K562 (cell line): ENCODE data around the gene AQP2. TPM values are rescaled to one million over a fixed set of nuclear protein-coding genes. Genes with fewer than 3 reads are reported as not detected.

Experiments
- ATF2 ChIP-seq: sonication (generic); formaldehyde crosslinking; IDR thresholded peaks from 2 replicates; pipeline ENCODE4 v1.8.1; 2022; ENCODE audit warnings: missing genetic modification reagents
- BHLHE40 ChIP-seq: IDR thresholded peaks from 2 replicates; pipeline ENCODE4 v1.6.1; 2011; ENCODE audit warnings: low read length, improper control_type of control experiment
- E2F3 ChIP-seq: fragments of 250-450 bp; sonication (Bioruptor Pico); IDR thresholded peaks from 2 replicates; pipeline ENCODE4 v1.4.0; 2020; ENCODE audit warnings: mild to moderate bottlenecking
- ELK1 ChIP-seq: sonication (generic); formaldehyde crosslinking; IDR thresholded peaks from 2 replicates; pipeline ENCODE4 v1.8.1; 2022; ENCODE audit warnings: missing genetic modification reagents
- GABPB1 ChIP-seq: sonication (generic); formaldehyde crosslinking; IDR thresholded peaks from 2 replicates; pipeline ENCODE4 v1.8.0; 2022; ENCODE audit warnings: mild to moderate bottlenecking, missing genetic modification reagents
- GATAD2A ChIP-seq: fragments of 450-650 bp; IDR thresholded peaks from 2 replicates; pipeline ENCODE4 v1.6.1; 2017
- LARP7 ChIP-seq: fragments of 450-650 bp; IDR thresholded peaks from 2 replicates; pipeline ENCODE4 v1.6.1; 2016
- MAFK ChIP-seq: IDR thresholded peaks from 2 replicates; pipeline ENCODE4 v1.6.1; 2011; ENCODE audit warnings: low read length, improper control_type of control experiment
- MIER1 ChIP-seq: fragments of 450-650 bp; IDR thresholded peaks from 2 replicates; pipeline ENCODE4 v1.6.1; 2016; ENCODE audit warnings: antibody characterized with exemption, mild to moderate bottlenecking, low read depth
- NCOA6 ChIP-seq: fragments of 450-650 bp; IDR thresholded peaks from 2 replicates; pipeline ENCODE4 v1.6.1; 2017; ENCODE audit warnings: mild to moderate bottlenecking
- NFE2 ChIP-seq: IDR thresholded peaks from 2 replicates; pipeline ENCODE4 v1.6.1; 2014; ENCODE audit warnings: antibody characterized with exemption, low read depth
- NFXL1 ChIP-seq: fragments of 450-650 bp; formaldehyde crosslinking; IDR thresholded peaks from 2 replicates; pipeline ENCODE4 v1.4.0; 2021; ENCODE audit warnings: mild to moderate bottlenecking
- NR4A1 ChIP-seq, 2 experiments: fragments of 250-450 bp in 1 of 2; fragments of 450-650 bp in 1 of 2; sonication (Bioruptor Pico) in 1 of 2; IDR thresholded peaks; 2 replicates each; pipeline versions ENCODE4 v1.4.0 to v1.6.1; 2016 to 2020; ENCODE audit warnings: mild to moderate bottlenecking in 2 of 2, missing compliant biosample characterization in 1 of 2, missing genetic modification characterization in 1 of 2, moderate library complexity in 1 of 2
- PHF21A ChIP-seq: fragments of 450-650 bp; IDR thresholded peaks from 2 replicates; pipeline ENCODE4 v1.6.1; 2017; ENCODE audit warnings: low read depth, borderline replicate concordance
- PML ChIP-seq: IDR thresholded peaks from 2 replicates; pipeline ENCODE4 v1.6.1; 2012; ENCODE audit warnings: low read length, inconsistent platforms
- RBBP5 ChIP-seq: fragments of 200-600 bp; sonication (generic); IDR thresholded peaks from 2 replicates; pipeline ENCODE4 v1.6.1; 2012; ENCODE audit warnings: borderline replicate concordance, mild to moderate bottlenecking, low read length, control low read depth, inconsistent platforms; ENCODE audit not compliant: insufficient read depth, poor library complexity, severe bottlenecking
- SAFB ChIP-seq: fragments of 200-400 bp; formaldehyde crosslinking; IDR thresholded peaks from 2 replicates; pipeline ENCODE4 v1.6.1; 2017; ENCODE audit warnings: low read depth, low read length, borderline replicate concordance
- TAF15 ChIP-seq: fragments of 200-400 bp; formaldehyde crosslinking; IDR thresholded peaks from 2 replicates; pipeline ENCODE4 v1.6.1; 2017; ENCODE audit warnings: mild to moderate bottlenecking, low read depth, low read length, moderate library complexity
- XRCC5 ChIP-seq: fragments of 200-400 bp; formaldehyde crosslinking; IDR thresholded peaks from 2 replicates; pipeline ENCODE4 v1.6.1; 2017; ENCODE audit warnings: low read depth, mild to moderate bottlenecking, low read length
- ZBED1 ChIP-seq: IDR thresholded peaks from 2 replicates; pipeline ENCODE4 v1.6.1; 2014
- ZFP30 ChIP-seq: fragments of 250-450 bp; sonication (Bioruptor Pico); IDR thresholded peaks from 2 replicates; pipeline ENCODE4 v1.8.0; 2022; ENCODE audit warnings: moderate library complexity, mild to moderate bottlenecking, inconsistent platforms, borderline replicate concordance
- ZFP91 ChIP-seq: sonication (generic); formaldehyde crosslinking; IDR thresholded peaks from 2 replicates; pipeline ENCODE4 v1.8.0; 2022; ENCODE audit warnings: mild to moderate bottlenecking, missing genetic modification reagents
- ZNF212 ChIP-seq: fragments of 450-650 bp; formaldehyde crosslinking; IDR thresholded peaks from 2 replicates; pipeline ENCODE4 v1.4.0; 2020; ENCODE audit warnings: mild to moderate bottlenecking
- ZNF395 ChIP-seq: fragments of 200-800 bp; sonication (Bioruptor generic); IDR thresholded peaks from 2 replicates; pipeline ENCODE4 v1.6.1; 2017; ENCODE audit warnings: missing genetic modification characterization, missing compliant biosample characterization
- ZNF511 ChIP-seq: sonication (generic); formaldehyde crosslinking; IDR thresholded peaks from 2 replicates; pipeline ENCODE4 v1.8.0; 2022; ENCODE audit warnings: mild to moderate bottlenecking, missing genetic modification reagents
- ZNF780A ChIP-seq: fragments of 250-450 bp; sonication (Bioruptor Pico); IDR thresholded peaks from 2 replicates; pipeline ENCODE4 v1.5.0; 2021; ENCODE audit warnings: mild to moderate bottlenecking
- polyA plus RNA-seq, 8 experiments: library from polyadenylated mRNA; depleted of rRNA in 4 of 8; stranded (reverse) in 5 of 8; unstranded in 3 of 8; fragments of >200 nt; fragmentation: Nextera tagmentation in 2 of 8; fragmentation: Illumina TruSeq in 1 of 8; extraction: Ambion mirVana in 2 of 8; extraction: Trizol in 1 of 8; gene quantifications; 2 replicates each; pipeline versions ENCODE4 v1.2.1 to v1.2.3, GENCODE V29; 2011 to 2014; ENCODE audit warnings: inconsistent platforms in 1 of 8, missing spikeins in 1 of 8
- total RNA-seq, 7 experiments: library from RNA; depleted of rRNA in 6 of 7; stranded (reverse); fragments of >200 nt in 6 of 7; fragmentation: Illumina TruSeq in 2 of 7; extraction: Trizol in 2 of 7; gene quantifications; 2 replicates each; pipeline versions ENCODE4 v1.2.1 to v1.2.3, GENCODE V29; 2011 to 2021; ENCODE audit warnings: low replicate concordance in 1 of 7

The AQP2 gene
- total and polyA plus RNA-seq, 9 of the 15 experiments (the other 6 are each of a cell fraction or from before 2014, with no cell fraction given): not detected

GRCh38 chr12:49983892-49984291 is 33.4 kb downstream of the AQP2 start (continued):
- TF ChIP-seq XRCC5: no peak
- no peak for TF ChIP-seq ZNF212 (CRISPR knock-in tag)
- peak; percentile 69; the same call in 1 of the 2 replicates for TF ChIP-seq PHF21A
- TF ChIP-seq PML: peak; percentile 55
- TF ChIP-seq GATAD2A: no peak
- TF ChIP-seq NFXL1: no peak
- no peak for TF ChIP-seq ZNF780A (CRISPR knock-in tag)
- no peak for TF ChIP-seq ZNF511
- TF ChIP-seq ATF2 (CRISPR knock-in tag): no peak
- no peak for TF ChIP-seq NCOA6
- TF ChIP-seq SAFB: no peak
- TF ChIP-seq ELK1 (CRISPR knock-in tag): no peak
- TF ChIP-seq ZNF395 (CRISPR knock-in tag): peak; percentile 77; the same call in 1 of the 2 replicates
- TF ChIP-seq RBBP5: no peak
- TF ChIP-seq E2F3: no peak
- no peak for TF ChIP-seq GABPB1 (CRISPR knock-in tag)
- TF ChIP-seq ZBED1: no peak
- TF ChIP-seq MAFK: no peak
- TF ChIP-seq MIER1: no peak
- TF ChIP-seq NFE2: no peak
- TF ChIP-seq LARP7: no peak
- TF ChIP-seq TAF15: no peak
- no peak for TF ChIP-seq BHLHE40
- no peak for TF ChIP-seq ZFP91 (CRISPR knock-in tag)
- no peak for TF ChIP-seq ZFP30 (CRISPR knock-in tag)
- TF ChIP-seq NR4A1 (CRISPR knock-in tag; IDR thresholded peaks at IDR 0.05): no peak
- no peak for TF ChIP-seq NR4A1 (tag; IDR thresholded peaks at IDR 0.05)
